H1 (cell line): ENCODE measurements around the gene SH3RF3.

Experiments used
- BACH1 ChIP-seq: IDR thresholded peaks from 2 replicates; pipeline ENCODE4 v1.6.1; 2012; ENCODE audit warnings: low read length, improper control_type of control experiment
- CTCF ChIP-seq, 3 experiments: IDR thresholded peaks; 1 replicate in 2 of 3; 2 replicates in 1 of 3; pipeline versions ENCODE4 v1.5.1 to v1.6.1; 2011; ENCODE audit warnings: low read length in 3 of 3, mild to moderate bottlenecking in 3 of 3, inconsistent platforms in 2 of 3, low read depth in 1 of 3, moderate library complexity in 1 of 3; ENCODE audit not compliant: insufficient read depth in 1 of 3; ENCODE audit errors: control extremely low read depth in 1 of 3
- EZH2 ChIP-seq: fragments of 200-600 bp; sonication (generic); IDR thresholded peaks from 2 replicates; pipeline ENCODE4 v1.7.1; 2012; ENCODE audit warnings: low read depth, mild to moderate bottlenecking, moderate library complexity, low read length, inconsistent platforms; ENCODE audit not compliant: severe bottlenecking
- GABPA ChIP-seq: IDR thresholded peaks from 2 replicates; pipeline ENCODE4 v1.6.1; 2011; ENCODE audit warnings: mild to moderate bottlenecking, low read length, moderate library complexity, borderline replicate concordance; ENCODE audit not compliant: insufficient read depth
- POLR2A ChIP-seq, 2 experiments: IDR thresholded peaks; 1 replicate in 1 of 2; 2 replicates in 1 of 2; pipeline ENCODE4 v1.6.1; 2011; ENCODE audit warnings: low read depth in 2 of 2, low read length in 2 of 2, mild to moderate bottlenecking in 2 of 2; ENCODE audit errors: control extremely low read depth in 1 of 2
- RAD21 ChIP-seq, 2 experiments: IDR thresholded peaks in 1 of 2; conservative IDR thresholded peaks in 1 of 2; 2 replicates each; pipeline ENCODE4 v1.6.1; 2011; ENCODE audit warnings: low read depth in 2 of 2, low read length in 2 of 2, improper control_type of control experiment in 1 of 2, inconsistent platforms in 1 of 2, mild to moderate bottlenecking in 1 of 2, moderate library complexity in 1 of 2
- SP2 ChIP-seq: IDR thresholded peaks from 2 replicates; pipeline ENCODE4 v1.6.1; 2012; ENCODE audit warnings: mild to moderate bottlenecking, low read length, inconsistent platforms

- TF ChIP-seq CTCF (IDR thresholded peaks at IDR 0.05; ENCODE audit: control extremely low read depth in 1 of 3, insufficient read depth in 1 of 3, low read depth in 1 of 3, low read length in 3 of 3) (no peak), BACH1 (no peak), GABPA (no peak), POLR2A (IDR thresholded peaks at IDR 0.05; ENCODE audit: control extremely low read depth in 1 of 2, low read depth in 2 of 2, low read length in 2 of 2) (no peak), SP2 (no peak), RAD21 (IDR thresholded peaks at IDR 0.05 in 1 of 2, conservative IDR thresholded peaks at IDR 0.05 in 1 of 2; ENCODE audit: low read depth in 2 of 2, low read length in 2 of 2) (no peak), EZH2 (no peak)
These were observed 239.8 kb downstream of the SH3RF3 start for GRCh38 chr2:109368798-109369197.
